NCI-H2196 (cell line): Measurements from ENCODE around the gene FBXL4.

Source experiments
- DNase-seq: peaks from one replicate; lab custom pipeline; 2025; ENCODE audit not compliant: unreplicated experiment; lab: John Stamatoyannopoulos, UW

The FBXL4 gene

DNA sequence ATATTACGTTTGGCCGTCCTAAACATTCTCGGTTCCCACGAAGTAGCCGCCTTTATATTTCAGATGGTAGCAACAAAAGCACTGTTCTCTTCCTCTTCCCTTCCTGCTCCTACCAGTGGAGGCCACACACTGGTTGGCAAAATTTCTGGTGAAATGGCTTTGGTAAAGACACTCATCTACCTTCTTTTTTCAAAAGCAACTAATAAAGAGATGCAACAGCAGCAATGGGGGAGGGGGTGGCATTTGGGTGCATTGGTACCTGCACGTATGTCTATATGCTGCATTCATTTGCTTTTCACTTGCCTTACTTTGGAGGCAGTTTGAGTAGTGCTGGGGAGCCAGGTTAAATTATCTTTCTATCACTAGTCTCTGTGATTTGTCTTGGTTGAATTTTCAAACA, 107.4 kb downstream of the FBXL4 start:
- DNase-seq: no peak

DNA sequence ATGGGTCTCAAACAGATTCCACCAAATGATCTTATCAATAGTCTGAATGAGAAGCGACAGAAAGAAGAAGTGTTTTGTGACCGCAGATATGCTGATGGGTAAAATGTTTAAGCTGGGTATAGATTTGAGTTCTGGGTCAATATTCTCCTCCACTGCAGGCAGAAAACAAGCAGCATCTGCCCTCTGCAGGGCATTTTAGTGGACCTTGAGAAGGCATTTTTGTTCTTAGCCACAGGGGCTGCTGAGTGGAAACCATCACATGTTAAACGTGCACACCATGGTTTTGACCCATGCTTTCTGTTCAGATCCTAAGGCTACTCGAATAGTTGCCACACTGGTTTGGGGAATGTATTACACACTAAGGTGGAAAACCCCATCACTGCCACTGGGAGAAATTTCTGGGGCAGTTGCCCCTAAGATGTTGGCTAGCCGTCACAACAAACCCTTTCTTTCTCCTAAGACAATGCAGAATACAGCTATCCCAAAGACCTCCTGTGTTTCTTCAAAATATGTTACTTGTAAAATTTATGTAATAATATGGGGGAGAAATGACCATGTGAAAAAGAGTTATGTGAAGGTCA, 107.9 kb downstream of the FBXL4 start:
- DNase-seq: no peak

DNA sequence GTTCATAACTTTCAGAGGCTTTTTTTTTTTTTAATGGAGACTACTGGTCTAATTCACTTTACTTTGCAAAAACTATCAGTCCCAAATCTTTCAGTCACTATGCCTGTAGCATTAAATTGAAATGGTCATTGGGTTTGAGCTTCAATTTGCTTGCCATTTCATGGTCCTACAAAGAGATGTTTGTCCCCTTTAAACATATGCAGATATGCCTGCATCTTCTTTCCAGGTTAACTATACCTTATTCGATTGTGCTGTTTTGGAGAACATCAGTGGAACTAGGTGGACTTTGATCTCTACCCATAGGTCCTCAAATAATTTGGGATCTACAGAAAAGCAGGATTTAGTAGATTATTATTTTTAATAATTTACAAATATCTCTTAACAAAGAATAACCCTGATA, 108.8 kb downstream of the FBXL4 start:
- no peak for DNase-seq

DNA sequence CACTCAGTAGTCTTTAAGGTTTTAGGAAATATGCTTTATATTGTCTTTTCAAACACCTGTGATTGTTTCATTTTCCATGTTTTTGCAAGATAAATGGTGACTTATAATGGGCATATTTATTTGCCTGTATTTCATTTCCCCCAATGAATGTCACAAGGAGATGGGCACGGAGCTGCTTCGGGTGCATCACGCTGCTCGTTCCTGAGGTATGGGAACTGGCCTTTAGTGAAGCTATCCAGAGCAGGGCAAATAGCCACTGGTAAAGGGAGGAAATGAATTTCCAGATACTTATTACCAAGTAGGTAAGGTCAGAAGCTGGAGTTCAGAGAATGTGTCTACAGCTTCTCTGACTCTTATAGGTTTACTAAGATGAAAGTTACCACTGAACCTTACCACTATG, 109.7 kb downstream of the FBXL4 start:
- DNase-seq: no peak

DNA sequence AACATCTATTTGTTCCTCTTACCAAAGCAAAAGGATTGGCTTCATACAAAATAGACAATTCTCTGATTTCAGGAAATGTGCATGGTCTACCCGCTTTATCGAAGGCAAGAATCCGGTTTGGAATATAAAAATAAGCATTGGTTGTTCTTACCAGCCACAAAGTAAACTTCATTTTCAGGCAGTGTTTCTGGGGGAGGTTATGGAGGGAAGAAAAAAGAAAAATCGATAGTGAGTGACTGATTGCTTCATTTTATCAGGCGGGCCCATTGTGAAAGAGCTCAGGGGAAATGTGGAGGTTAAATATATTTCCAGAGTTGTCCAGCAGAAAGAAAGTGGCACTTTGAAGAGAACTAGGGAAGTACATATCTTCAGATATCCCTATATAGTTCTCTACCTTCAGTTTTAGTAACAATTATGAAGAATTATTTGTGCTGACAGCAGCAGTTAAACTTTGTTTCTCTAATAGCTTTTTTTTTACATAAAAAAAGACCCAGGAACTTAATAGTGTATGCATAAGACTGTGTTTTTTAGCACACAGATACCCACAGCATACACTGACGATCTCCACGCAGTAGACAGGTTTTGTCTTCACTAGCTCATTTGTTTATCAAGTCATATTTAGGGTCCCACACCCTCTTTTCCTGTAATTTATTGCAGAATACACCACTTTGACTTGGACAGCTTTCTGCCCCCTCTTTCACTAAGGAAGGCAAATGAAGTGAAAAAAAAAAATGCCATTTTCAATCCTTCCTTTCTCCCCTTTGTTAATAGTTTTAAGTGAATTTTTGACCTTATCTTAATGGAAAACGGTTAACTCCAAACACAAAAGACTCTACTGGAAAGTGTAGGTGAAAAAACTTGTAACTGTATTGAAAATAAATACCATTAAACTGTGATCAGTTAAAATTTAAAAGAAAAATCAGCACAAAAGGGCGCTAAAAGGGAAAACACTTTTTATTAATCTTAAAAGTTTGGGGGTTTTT, 110.5 kb downstream of the FBXL4 start:
- DNase-seq: no peak

DNA sequence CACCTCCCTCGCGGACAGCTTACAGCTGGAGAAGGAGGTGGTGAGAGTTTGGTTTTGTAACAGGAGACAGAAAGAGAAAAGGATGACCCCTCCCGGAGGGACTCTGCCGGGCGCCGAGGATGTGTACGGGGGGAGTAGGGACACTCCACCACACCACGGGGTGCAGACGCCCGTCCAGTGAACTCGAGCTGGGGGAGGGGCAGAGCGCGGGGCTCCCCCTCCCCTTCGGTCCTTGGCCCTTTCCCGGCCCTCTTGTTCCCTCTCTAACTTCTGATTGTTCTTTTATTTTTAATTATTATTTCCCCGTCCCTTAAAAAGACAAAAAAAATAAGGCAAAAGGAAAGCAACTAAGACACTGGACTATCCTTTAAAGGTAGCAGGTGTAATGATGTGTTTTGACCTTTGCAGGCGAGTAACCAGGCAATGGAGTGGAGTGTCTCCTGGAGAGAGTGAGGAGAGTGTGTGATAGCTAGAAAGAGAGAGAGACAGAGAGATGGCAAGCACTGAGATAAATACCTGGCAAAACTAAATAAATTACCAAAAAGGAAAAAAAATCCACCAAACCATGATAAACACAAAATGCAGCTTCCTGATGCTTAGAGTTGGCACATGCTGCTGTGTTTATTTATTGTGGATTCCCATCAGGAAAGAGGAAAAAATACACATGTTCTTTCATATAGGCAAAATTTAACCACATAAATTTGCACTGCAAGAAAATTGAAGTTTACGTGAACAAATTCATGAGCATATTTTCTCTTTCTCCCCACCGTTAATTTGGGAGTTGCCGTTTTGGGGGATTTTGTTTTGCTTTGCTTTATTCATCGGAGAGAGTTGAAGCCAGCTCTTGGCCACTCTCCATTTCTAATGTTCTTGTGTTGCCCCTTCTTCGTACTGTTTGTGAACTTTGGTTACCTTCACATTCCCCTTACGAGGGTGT, 111.5 kb downstream of the FBXL4 start:
- no peak for DNase-seq

DNA sequence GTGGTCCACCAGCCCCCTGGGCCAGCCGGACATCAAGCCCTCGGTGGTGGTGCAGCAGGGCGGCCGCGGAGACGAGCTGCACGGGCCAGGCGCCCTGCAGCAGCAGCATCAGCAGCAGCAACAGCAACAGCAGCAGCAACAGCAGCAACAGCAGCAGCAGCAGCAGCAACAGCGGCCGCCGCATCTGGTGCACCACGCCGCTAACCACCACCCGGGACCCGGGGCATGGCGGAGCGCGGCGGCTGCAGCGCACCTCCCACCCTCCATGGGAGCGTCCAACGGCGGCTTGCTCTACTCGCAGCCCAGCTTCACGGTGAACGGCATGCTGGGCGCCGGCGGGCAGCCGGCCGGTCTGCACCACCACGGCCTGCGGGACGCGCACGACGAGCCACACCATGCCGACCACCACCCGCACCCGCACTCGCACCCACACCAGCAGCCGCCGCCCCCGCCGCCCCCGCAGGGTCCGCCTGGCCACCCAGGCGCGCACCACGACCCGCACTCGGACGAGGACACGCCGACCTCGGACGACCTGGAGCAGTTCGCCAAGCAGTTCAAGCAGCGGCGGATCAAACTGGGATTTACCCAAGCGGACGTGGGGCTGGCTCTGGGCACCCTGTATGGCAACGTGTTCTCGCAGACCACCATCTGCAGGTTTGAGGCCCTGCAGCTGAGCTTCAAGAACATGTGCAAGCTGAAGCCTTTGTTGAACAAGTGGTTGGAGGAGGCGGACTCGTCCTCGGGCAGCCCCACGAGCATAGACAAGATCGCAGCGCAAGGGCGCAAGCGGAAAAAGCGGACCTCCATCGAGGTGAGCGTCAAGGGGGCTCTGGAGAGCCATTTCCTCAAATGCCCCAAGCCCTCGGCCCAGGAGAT, 112.4 kb downstream of the FBXL4 start:
- peak; percentile 9 for DNase-seq

DNA sequence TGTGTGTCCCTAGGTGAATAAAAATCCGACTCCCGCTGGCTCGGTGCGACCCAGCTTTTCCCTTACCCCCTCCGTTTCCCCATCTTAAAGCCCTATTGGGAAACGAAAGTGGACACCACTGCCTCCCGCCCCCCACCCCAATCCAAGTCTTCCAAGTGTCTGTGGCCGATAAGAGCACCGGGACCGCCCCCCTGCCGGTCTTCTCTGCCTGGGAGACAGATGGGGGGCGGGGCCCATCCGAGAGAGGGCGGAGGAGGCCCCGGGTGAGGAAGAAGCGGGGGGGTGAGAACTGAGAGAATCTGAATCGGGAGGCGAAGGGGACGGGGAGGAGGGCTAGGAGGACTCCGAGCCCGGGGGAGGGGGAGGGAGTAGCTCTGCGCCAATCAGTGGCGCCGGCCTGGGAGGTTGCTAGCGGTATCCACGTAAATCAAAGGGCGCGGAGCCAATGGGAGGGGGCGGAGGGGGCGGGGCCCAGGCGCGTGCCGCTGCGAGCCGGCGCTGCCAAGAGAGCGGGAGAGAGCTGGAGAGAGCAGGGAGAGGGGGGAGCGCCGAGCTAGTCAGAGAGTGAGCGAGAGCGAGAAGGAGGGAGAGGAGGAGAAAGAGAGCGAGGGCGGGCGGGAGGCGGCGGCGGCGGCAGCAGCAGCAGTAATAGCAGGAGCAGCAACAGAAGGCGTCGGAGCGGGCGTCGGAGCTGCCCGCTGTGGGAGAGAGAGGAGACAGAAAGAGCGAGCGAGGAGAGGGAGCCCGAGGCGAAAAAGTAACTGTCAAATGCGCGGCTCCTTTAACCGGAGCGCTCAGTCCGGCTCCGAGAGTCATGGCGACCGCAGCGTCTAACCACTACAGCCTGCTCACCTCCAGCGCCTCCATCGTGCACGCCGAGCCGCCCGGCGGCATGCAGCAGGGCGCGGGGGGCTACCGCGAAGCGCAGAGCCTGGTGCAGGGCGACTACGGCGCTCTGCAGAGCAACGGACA, 113.4 kb downstream of the FBXL4 start, which contains the start of gene POU3F2:
Gene POU3F2, plus strand, starts transcription at position 515 of the 972 bp plus-strand sequence. Its CDS starts 300 bp downstream, at position 815.
- peak; percentile 92 for DNase-seq

DNA sequence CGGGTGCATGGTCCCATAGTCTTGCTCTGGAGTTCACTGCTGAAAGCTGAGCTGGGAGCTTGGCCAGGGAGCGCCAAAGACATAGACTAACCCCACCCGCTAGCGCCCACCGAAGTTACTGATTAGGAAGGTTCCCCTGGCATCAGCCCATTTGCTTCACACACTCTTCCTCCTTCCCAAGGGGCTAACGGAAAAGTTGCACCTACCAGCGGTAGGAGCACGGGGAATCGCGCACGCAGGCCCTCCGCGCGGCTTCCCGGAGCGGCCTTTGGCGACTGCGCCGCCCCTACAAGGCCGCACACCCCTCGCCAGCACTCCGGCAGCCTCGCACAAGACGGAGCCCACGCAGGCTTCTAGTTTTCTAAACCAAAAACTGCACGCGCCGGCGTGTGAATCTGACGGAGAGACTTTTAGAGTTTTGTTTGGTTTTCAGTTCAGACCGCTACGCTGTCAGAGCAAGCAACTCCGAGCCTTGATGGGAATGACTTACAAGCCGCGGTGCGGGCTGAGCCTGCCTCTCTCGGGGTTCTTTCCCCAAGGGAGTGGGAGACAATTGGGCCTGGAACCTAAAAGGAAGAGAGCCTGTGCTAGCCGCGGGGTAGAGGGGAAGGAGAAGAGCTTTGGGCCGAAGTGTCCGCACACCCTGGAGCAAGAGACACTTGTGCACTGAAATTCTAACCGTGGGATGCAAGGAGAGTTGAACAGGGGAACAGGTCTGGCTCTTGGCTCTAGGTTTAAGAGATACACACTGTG, 114.3 kb downstream of the FBXL4 start:
- DNase-seq: peak; percentile 23

DNA sequence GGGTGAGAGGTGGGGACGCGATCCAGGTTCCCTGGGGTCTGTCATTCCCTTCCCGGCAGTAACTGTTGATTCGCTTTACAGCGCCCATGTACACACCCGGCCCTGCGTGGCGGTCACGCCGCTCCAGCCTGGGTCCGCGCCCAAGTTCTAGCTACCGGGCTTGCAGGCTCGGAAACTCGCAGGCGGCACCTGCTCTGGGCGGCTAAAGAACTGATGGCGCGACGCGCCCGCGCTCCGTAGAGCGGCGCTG, 114.8 kb downstream of the FBXL4 start:
- peak; percentile 25 for DNase-seq

DNA sequence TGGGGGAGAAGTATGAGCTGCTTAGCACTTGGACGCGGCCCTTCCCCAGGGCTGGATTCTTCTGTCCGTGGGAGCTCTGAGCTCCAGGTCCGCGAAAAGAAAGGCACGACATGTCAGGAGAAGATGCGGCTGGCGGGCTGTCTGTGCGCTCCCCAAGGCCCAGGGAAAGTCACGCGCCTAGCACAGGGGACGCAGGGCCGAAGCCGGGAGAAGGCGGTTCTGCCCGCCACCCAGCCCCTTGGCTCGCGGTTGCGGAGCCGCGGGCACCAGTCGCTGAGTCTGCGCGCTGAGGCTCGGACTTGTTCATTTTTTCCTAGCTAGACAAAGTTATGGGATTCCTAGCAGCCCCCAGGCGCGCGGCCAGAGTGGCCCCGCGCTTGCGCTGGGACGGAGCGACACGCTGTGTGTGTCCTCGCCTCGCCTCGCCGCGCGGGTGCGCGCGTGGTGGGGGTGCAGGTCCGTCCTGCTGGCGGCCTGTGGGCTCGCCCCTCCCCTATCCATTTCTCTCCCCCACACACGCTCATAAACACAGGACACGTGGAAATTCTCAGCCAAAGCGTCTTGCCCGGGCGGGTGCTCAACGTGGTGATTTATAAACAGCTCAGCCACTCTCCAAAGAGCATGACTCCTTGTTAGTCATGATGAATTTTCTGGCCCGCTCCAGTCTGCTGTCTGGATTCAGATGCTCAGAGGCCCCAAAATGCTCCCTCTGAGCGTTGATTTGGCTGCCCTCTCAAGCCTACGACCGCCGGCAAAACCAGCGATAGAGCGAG, 115.3 kb downstream of the FBXL4 start:
- DNase-seq: no peak

DNA sequence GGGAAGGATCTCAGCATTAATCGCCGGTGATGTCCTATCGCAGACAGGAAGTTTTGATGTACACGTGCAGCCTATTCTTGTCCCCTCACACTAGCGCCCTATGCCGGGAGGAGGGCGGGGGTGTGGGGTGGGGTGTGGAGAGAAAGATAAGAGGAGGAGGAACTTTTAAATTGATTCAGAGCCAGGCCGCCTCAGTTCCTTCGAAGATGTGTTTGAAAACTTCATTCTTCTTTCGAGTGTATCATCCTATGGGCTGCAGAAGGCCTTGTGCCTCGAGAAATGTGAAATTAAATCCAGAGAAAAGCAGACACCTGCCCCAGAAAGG, 115.8 kb downstream of the FBXL4 start:
- no peak for DNase-seq

DNA sequence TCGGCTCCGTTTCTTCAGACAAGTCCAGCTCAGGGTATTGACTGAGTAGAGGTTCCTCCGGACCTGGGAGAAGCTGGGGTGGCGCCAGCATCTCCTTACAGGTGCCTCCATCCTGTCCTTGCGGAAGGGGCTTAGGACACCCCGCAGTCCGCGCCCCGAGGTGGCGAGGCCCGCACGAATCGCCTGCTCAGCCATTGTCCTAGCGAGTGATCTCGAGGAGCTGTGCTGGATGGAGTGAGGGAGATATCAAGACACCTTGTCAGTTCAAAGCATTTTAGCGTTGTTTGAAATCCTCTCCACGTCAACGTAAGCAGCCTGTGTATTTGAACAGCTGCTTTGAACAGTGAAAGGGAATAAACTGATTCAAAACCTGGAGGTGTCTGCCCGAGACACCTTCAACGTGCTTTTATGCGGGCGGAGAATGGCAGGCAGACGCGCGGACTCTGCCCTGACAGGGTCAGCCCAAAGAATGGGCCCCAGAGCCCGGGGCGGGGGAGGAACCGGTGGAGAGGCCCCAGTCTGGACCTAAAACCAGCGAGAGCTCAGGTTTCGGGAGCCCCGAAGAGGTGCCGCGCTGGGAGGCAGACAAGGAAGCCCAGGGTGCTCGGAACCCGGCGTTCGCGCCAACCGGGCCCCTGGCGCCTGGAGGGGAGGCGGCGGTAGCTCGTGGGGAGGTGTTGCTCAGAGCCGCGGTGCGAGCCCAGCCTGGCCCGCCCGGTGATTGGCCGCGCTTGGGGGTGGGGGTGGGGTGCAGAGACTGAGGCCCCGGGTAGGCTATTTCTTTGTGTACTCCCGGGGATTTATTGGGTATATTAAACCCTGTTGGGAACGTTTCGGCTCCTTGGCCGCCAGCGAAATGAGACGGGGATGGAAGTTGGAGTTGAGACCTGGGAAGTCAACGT, 116.4 kb downstream of the FBXL4 start:
- DNase-seq: peak; percentile 23

DNA sequence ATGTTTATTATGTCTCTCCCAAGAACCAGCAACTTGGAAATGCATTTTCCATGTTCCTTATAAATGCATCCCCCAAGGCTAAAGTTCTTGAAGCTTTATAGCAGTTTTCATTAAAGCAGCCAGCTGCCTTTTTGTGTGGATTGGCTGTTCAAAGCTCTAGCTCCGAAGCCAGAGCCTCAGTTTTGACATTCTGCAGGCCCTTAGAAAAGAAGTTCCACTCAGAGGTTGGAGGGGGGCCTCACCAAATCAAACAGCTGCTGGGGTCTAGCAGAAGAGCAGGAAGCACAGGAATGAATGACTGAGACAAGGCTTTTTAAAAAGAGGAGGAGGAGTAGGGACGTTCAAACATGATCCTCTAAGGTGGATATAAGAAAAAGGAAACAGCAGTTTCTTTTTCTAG, 117.6 kb downstream of the FBXL4 start:
- DNase-seq: no peak

DNA sequence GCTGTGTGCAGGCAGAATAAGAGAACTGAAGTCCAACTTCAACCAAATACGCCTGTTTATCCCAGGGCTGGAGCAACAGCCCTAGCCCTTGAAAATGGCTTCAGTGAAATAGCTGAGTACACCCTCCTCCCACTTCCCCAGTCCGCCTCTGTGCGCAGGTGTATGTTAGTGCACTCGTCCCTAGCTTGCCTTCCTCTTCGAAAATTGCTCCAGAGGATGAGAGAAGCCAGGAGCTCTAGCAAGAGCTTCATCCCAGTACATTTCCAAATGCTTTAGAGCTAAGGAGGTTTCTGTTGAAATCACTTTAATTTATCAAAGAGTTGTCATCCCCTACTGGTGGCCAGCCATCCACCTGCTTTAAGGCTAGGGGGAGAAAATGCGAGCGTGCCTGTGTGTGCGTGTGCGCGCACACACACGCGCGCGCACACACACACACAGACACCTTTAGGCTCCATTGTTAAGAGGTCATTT, 118.8 kb downstream of the FBXL4 start:
- peak; percentile 37 for DNase-seq

DNA sequence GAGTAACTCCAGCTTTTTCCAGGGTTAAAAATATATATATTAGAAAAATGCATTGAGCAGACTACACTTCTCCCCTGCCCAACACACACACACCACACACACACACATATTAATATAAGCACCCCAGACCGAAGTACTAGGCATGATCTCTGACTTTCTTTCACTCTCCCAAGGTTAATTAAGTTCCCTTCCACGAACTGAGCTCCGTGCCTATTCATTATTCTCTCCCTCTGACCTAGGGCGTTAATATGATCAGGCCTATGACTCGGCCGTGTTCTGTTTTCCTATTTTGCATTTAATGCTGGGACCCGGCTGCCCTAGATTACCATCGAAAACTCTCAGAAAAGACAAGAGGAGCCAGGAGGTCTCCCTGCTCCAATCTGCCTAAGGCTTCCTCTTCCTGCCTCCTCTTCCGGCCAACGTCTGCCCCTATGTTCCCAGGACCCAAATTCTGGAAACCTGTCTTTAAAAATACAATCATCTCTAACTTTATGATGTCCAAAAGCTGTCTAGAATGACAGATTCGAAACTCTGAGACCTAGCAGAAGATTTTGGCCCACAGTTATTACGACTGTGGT, 119.4 kb downstream of the FBXL4 start:
- DNase-seq: no peak
